Liver (tissue), 9 donors: Measurements from ENCODE around the gene LRRC25. TPM values are rescaled to one million over a fixed set of nuclear protein-coding genes. Genes with fewer than 3 reads are reported as not detected.

Experiments used
- DNase-seq: peaks from one replicate; pipeline ENCODE4 v3.0.0-alpha.2; 2017; ENCODE audit warnings: low spot score
- H3K27ac ChIP-seq, 2 donors: one replicate each; pipeline ENCODE4 v1.7.0; 2013; ENCODE audit warnings: inconsistent platforms in 2 of 2, low read length in 2 of 2, control low read depth in 1 of 2, low read depth in 1 of 2, mild to moderate bottlenecking in 1 of 2
- H3K27me3 ChIP-seq, 4 donors: one replicate each; pipeline versions ENCODE4 v1.6.1 to v1.7.0; 2013; ENCODE audit warnings: low read length in 3 of 4, inconsistent platforms in 1 of 4, mild to moderate bottlenecking in 1 of 4, moderate library complexity in 1 of 4; ENCODE audit not compliant: control insufficient read depth in 4 of 4, insufficient read depth in 4 of 4
- H3K36me3 ChIP-seq, 4 donors: one replicate each; pipeline versions ENCODE4 v1.6.1 to v1.7.0; 2013; ENCODE audit warnings: low read length in 3 of 4, mild to moderate bottlenecking in 3 of 4, low read depth in 1 of 4, moderate library complexity in 1 of 4; ENCODE audit not compliant: control insufficient read depth in 4 of 4, insufficient read depth in 3 of 4
- H3K4me1 ChIP-seq, 4 donors: one replicate each; pipeline versions ENCODE4 v1.6.1 to v1.7.0; 2013; ENCODE audit warnings: low read length in 3 of 4, mild to moderate bottlenecking in 3 of 4, moderate library complexity in 1 of 4; ENCODE audit not compliant: control insufficient read depth in 4 of 4, insufficient read depth in 4 of 4
- H3K4me3 ChIP-seq, 3 donors: one replicate each; pipeline versions ENCODE4 v1.6.1 to v1.7.0; 2013; ENCODE audit warnings: low read length in 3 of 3, control low read depth in 1 of 3, low read depth in 1 of 3, mild to moderate bottlenecking in 1 of 3
- H3K9ac ChIP-seq, 2 donors: one replicate each; pipeline ENCODE4 v1.7.0; 2013; ENCODE audit warnings: low read length in 2 of 2, mild to moderate bottlenecking in 2 of 2, moderate library complexity in 2 of 2, control low read depth in 1 of 2, low read depth in 1 of 2
- H3K9me3 ChIP-seq, 4 donors: one replicate each; pipeline versions ENCODE4 v1.6.1 to v1.7.0; 2013; ENCODE audit warnings: low read length in 3 of 4; ENCODE audit not compliant: control insufficient read depth in 4 of 4
- ATF3 ChIP-seq: IDR thresholded peaks from 2 replicates; pipeline ENCODE4 v1.6.1; 2016; ENCODE audit warnings: antibody characterized with exemption
- EGR1 ChIP-seq, 2 donors: IDR thresholded peaks; 2 replicates each; pipeline ENCODE4 v1.6.1; 2016 to 2018; ENCODE audit warnings: antibody characterized with exemption in 2 of 2, low read depth in 2 of 2
- FOXA1 ChIP-seq: IDR thresholded peaks from 2 replicates; pipeline ENCODE4 v1.6.1; 2016; ENCODE audit warnings: antibody characterized with exemption
- FOXA2 ChIP-seq: IDR thresholded peaks from 2 replicates; pipeline ENCODE4 v1.6.1; 2016; ENCODE audit warnings: antibody characterized with exemption
- HNF4A ChIP-seq, 2 donors: conservative IDR thresholded peaks; 2 replicates each; pipeline ENCODE4 v1.6.1; 2016; ENCODE audit warnings: antibody characterized with exemption in 2 of 2, mild to moderate bottlenecking in 2 of 2
- HNF4G ChIP-seq: IDR thresholded peaks from 2 replicates; pipeline ENCODE4 v1.6.1; 2016; ENCODE audit warnings: antibody characterized with exemption
- MAX ChIP-seq: IDR thresholded peaks from 2 replicates; pipeline ENCODE4 v1.6.1; 2016; ENCODE audit warnings: antibody characterized with exemption
- NR2F2 ChIP-seq: IDR thresholded peaks from 2 replicates; pipeline ENCODE4 v1.6.1; 2016; ENCODE audit warnings: antibody characterized with exemption
- RAD21 ChIP-seq, 2 donors: IDR thresholded peaks; 2 replicates each; pipeline ENCODE4 v1.6.1; 2016; ENCODE audit warnings: antibody characterized with exemption in 2 of 2, mild to moderate bottlenecking in 2 of 2
- REST ChIP-seq: IDR thresholded peaks from 2 replicates; pipeline ENCODE4 v1.6.1; 2016; ENCODE audit warnings: antibody characterized with exemption, mild to moderate bottlenecking
- RXRA ChIP-seq, 2 donors: IDR thresholded peaks; 2 replicates each; pipeline ENCODE4 v1.6.1; 2017 to 2018; ENCODE audit warnings: antibody characterized with exemption in 2 of 2, mild to moderate bottlenecking in 1 of 2
- SP1 ChIP-seq: IDR thresholded peaks from 2 replicates; pipeline ENCODE4 v1.6.1; 2018; ENCODE audit warnings: antibody characterized with exemption, mild to moderate bottlenecking
- TAF1 ChIP-seq: conservative IDR thresholded peaks from 2 replicates; pipeline ENCODE4 v1.6.1; 2016; ENCODE audit warnings: antibody characterized with exemption, mild to moderate bottlenecking
- YY1 ChIP-seq: IDR thresholded peaks from 2 replicates; pipeline ENCODE4 v1.6.1; 2016; ENCODE audit warnings: antibody characterized with exemption, mild to moderate bottlenecking
- WGBS: extraction: QIAGEN DNeasy Blood & Tissue Kit; methylation state at CpG from one replicate; pipeline ENCODE4 v1.1.7; 2013; 5-methylcytosine and 5-hydroxymethylcytosine counted together
- polyA plus RNA-seq, 2 donors: library from polyadenylated mRNA; stranded (reverse) in 1 of 2; unstranded in 1 of 2; fragments of 200-250 nt in 1 of 2; fragments of >200 nt in 1 of 2; fragmentation: Nextera tagmentation in 1 of 2; extraction: Ambion mirVana in 1 of 2; gene quantifications; one replicate each; pipeline versions ENCODE4 v1.2.1 to v1.2.3, GENCODE V29; 2013 to 2015
- total RNA-seq, 2 donors: library from RNA; depleted of rRNA; stranded (reverse); fragments of >200 nt; gene quantifications; one replicate each; pipeline ENCODE4 v1.2.3, GENCODE V29; 2014
- TF ChIP-seq, protein P1 (sequence below): IDR thresholded peaks from 2 replicates; pipeline ENCODE4 v1.6.1; 2016; ENCODE audit warnings: antibody characterized with exemption
- TF ChIP-seq, protein P2 (sequence below): fragments of 150-350 bp; IDR thresholded peaks from 2 replicates; pipeline ENCODE4 v1.5.1; 2017; ENCODE audit warnings: improper control_type of control experiment, low read depth, low read length; ENCODE audit not compliant: missing input control
- donor health status: healthy.
- donor health status: healthy.
- donor health status: healthy.
- donor health status: healthy.
- donor health status: healthy.

Gene LRRC25
- total and polyA plus RNA-seq, 4 donors, result 2.3 to 13.4 (median 6.9) TPM

GRCh38 chr19:18427080-18427742 is 29.8 kb upstream of the LRRC25 start:
- no peak overlapping the region for H3K4me3 ChIP-seq
- 86% methylated on average over 16 of the region's 16 CpGs for WGBS
- H3K27me3 ChIP-seq, result no peaks in the 10 kb centered on the region
- no peak for DNase-seq
- H3K9ac ChIP-seq, result no peak overlapping the region
- H3K4me1 ChIP-seq, result peaks cover 0 to 5% (median under 1%) of the 10 kb centered on the region in 4 donors
- H3K9me3 ChIP-seq, result no peaks in the 10 kb centered on the region
- no peaks in the 10 kb centered on the region for H3K36me3 ChIP-seq
- no peak overlapping the region for H3K27ac ChIP-seq
- TF ChIP-seq HNF4A (conservative IDR thresholded peaks at IDR 0.05) (no peak), RAD21 (IDR thresholded peaks at IDR 0.05) (no peak), HNF4G (no peak), YY1 (no peak), FOXA1 (no peak), ATF3 (no peak), NR2F2 (no peak), FOXA2 (no peak), EGR1 (IDR thresholded peaks at IDR 0.05; ENCODE audit: low read depth in 2 of 2) (no peak), SP1 (no peak), TAF1 (no peak), REST (no peak)
- TF ChIP-seq, protein P1, sequence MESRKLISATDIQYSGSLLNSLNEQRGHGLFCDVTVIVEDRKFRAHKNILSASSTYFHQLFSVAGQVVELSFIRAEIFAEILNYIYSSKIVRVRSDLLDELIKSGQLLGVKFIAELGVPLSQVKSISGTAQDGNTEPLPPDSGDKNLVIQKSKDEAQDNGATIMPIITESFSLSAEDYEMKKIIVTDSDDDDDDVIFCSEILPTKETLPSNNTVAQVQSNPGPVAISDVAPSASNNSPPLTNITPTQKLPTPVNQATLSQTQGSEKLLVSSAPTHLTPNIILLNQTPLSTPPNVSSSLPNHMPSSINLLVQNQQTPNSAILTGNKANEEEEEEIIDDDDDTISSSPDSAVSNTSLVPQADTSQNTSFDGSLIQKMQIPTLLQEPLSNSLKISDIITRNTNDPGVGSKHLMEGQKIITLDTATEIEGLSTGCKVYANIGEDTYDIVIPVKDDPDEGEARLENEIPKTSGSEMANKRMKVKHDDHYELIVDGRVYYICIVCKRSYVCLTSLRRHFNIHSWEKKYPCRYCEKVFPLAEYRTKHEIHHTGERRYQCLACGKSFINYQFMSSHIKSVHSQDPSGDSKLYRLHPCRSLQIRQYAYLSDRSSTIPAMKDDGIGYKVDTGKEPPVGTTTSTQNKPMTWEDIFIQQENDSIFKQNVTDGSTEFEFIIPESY, result no peak
- TF ChIP-seq, protein P2, sequence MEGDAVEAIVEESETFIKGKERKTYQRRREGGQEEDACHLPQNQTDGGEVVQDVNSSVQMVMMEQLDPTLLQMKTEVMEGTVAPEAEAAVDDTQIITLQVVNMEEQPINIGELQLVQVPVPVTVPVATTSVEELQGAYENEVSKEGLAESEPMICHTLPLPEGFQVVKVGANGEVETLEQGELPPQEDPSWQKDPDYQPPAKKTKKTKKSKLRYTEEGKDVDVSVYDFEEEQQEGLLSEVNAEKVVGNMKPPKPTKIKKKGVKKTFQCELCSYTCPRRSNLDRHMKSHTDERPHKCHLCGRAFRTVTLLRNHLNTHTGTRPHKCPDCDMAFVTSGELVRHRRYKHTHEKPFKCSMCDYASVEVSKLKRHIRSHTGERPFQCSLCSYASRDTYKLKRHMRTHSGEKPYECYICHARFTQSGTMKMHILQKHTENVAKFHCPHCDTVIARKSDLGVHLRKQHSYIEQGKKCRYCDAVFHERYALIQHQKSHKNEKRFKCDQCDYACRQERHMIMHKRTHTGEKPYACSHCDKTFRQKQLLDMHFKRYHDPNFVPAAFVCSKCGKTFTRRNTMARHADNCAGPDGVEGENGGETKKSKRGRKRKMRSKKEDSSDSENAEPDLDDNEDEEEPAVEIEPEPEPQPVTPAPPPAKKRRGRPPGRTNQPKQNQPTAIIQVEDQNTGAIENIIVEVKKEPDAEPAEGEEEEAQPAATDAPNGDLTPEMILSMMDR, result no peak

- no peak overlapping the region for H3K9ac ChIP-seq
- no peak for DNase-seq
- H3K4me1 ChIP-seq, result peaks cover 0 to 5% (median under 1%) of the 10 kb centered on the region in 4 donors
- H3K36me3 ChIP-seq, result no peaks in the 10 kb centered on the region
- no peak overlapping the region for H3K4me3 ChIP-seq
- no peaks in the 10 kb centered on the region for H3K27me3 ChIP-seq
- no peak overlapping the region for H3K27ac ChIP-seq
- H3K9me3 ChIP-seq, result no peaks in the 10 kb centered on the region
- WGBS, result 88% methylated on average over 8 of the region's 8 CpGs
- no peak for TF ChIP-seq RAD21 (IDR thresholded peaks at IDR 0.05)
- no peak for TF ChIP-seq RXRA (IDR thresholded peaks at IDR 0.05)
- TF ChIP-seq MAX, result no peak
- no peak for TF ChIP-seq YY1
- no peak for TF ChIP-seq NR2F2
- no peak for TF ChIP-seq SP1
- no peak for TF ChIP-seq ATF3
- TF ChIP-seq, protein P2, result no peak
- no peak for TF ChIP-seq REST
These were observed 29.0 kb upstream of the LRRC25 start for GRCh38 chr19:18426416-18426767.
